Ishikawa (cell line): ENCODE data around the gene MAP7.

Experiments used
- EP300 ChIP-seq: IDR thresholded peaks from 2 replicates; pipeline ENCODE4 v1.6.1; 2012; ENCODE audit warnings: borderline replicate concordance
- FOXM1 ChIP-seq: IDR thresholded peaks from 2 replicates; pipeline ENCODE4 v1.6.1; 2012; ENCODE audit warnings: low read depth, borderline replicate concordance
- NFIC ChIP-seq: IDR thresholded peaks from 2 replicates; pipeline ENCODE4 v1.6.1; 2012
- RAD21 ChIP-seq: IDR thresholded peaks from 2 replicates; pipeline ENCODE4 v1.6.1; 2012; ENCODE audit warnings: low read depth
- TAF1 ChIP-seq: IDR thresholded peaks from 2 replicates; pipeline ENCODE4 v1.6.1; 2012; ENCODE audit warnings: low read depth, mild to moderate bottlenecking
- TCF12 ChIP-seq: IDR thresholded peaks from 2 replicates; pipeline ENCODE4 v1.6.1; 2012; ENCODE audit warnings: low read depth
- YY1 ChIP-seq: IDR thresholded peaks from 2 replicates; pipeline ENCODE4 v1.6.1; 2012; ENCODE audit warnings: low read depth
- TF ChIP-seq, protein P1 (sequence below): IDR thresholded peaks from 2 replicates; pipeline ENCODE4 v1.6.1; 2012
- TF ChIP-seq, protein P2 (sequence below): IDR thresholded peaks from 2 replicates; pipeline ENCODE4 v1.6.1; 2012; ENCODE audit warnings: low read depth, mild to moderate bottlenecking
- TF ChIP-seq, protein P3 (sequence below): IDR thresholded peaks from 2 replicates; pipeline ENCODE4 v1.6.1; 2012

DNA sequence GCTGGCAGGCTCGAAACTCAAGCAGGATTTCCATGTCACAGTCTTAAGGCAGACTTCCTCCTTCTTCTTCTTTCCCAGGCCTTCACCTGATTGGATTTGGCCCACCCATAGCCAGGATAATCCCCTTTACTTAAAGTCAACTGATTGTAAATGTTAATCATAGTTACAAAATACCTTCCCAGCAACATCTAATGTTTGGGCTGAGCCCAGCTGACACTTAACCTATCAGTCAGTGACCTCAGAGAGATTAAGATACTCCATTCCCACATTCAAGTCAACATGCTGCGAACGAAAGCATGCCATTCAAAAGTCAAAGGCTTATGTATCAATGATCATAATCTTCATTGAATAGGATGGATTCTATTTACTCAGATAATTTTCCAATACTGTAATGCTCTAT, 16.0 kb downstream of the MAP7 start:
- TF ChIP-seq, protein P1, sequence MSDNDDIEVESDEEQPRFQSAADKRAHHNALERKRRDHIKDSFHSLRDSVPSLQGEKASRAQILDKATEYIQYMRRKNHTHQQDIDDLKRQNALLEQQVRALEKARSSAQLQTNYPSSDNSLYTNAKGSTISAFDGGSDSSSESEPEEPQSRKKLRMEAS, result no peak
- TF ChIP-seq RAD21 (no peak), TAF1 (no peak), YY1 (no peak), TCF12 (no peak), NFIC (no peak), EP300 (no peak), FOXM1 (no peak)
- TF ChIP-seq, protein P2, sequence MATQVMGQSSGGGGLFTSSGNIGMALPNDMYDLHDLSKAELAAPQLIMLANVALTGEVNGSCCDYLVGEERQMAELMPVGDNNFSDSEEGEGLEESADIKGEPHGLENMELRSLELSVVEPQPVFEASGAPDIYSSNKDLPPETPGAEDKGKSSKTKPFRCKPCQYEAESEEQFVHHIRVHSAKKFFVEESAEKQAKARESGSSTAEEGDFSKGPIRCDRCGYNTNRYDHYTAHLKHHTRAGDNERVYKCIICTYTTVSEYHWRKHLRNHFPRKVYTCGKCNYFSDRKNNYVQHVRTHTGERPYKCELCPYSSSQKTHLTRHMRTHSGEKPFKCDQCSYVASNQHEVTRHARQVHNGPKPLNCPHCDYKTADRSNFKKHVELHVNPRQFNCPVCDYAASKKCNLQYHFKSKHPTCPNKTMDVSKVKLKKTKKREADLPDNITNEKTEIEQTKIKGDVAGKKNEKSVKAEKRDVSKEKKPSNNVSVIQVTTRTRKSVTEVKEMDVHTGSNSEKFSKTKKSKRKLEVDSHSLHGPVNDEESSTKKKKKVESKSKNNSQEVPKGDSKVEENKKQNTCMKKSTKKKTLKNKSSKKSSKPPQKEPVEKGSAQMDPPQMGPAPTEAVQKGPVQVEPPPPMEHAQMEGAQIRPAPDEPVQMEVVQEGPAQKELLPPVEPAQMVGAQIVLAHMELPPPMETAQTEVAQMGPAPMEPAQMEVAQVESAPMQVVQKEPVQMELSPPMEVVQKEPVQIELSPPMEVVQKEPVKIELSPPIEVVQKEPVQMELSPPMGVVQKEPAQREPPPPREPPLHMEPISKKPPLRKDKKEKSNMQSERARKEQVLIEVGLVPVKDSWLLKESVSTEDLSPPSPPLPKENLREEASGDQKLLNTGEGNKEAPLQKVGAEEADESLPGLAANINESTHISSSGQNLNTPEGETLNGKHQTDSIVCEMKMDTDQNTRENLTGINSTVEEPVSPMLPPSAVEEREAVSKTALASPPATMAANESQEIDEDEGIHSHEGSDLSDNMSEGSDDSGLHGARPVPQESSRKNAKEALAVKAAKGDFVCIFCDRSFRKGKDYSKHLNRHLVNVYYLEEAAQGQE, result no peak
- TF ChIP-seq, protein P3, sequence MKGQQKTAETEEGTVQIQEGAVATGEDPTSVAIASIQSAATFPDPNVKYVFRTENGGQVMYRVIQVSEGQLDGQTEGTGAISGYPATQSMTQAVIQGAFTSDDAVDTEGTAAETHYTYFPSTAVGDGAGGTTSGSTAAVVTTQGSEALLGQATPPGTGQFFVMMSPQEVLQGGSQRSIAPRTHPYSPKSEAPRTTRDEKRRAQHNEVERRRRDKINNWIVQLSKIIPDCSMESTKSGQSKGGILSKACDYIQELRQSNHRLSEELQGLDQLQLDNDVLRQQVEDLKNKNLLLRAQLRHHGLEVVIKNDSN, result no peak
